ENCODE data around the gene WDR18. TPM values are rescaled to one million over a fixed set of nuclear protein-coding genes. Genes with fewer than 3 reads are reported as not detected.

The WDR18 gene
- total RNA-seq, 1 experiment from 2014 or later: 44.0 TPM

DNA sequence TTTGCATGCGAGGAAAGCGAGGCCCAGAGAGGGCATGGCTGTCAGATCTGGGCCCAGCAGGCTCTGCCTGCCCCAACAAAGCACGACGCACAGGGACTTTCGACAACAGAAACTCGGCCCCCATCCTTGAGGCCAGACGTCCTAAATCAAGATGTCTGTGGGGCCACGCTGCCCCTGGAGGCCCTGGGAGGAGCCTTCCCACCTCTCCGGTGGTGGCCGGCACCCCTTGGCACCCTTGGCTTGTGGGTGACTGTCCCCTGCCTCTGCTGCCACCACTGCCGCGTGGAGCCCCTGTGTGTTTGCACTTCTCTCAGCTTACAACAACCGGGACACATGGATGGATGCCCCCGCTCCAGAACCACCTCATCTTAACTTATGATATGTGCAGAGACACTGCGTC is 4.4 kb downstream of the WDR18 start:
- ChIA-PET CTCF (no interaction called here), POLR2A (no interaction called here)
- Histone ChIP-seq H3K9me3 (ENCODE audit: control insufficient read depth, insufficient read depth, low read depth, low read length) (no peaks in the 10 kb centered on the region), H3K27ac (ENCODE audit: low read length) (no peak overlapping the region), H3K27me3 (ENCODE audit: control insufficient read depth, insufficient read depth, low read length) (no peaks in the 10 kb centered on the region), H3K4me3 (ENCODE audit: low read depth in 2 of 2, low read length in 2 of 2) (no peak overlapping the region), H3K4me1 (ENCODE audit: control insufficient read depth, insufficient read depth, low read length) (peaks cover 4% of the 10 kb centered on the region), H3K36me3 (ENCODE audit: control insufficient read depth, insufficient read depth, low read length) (peaks cover 4% of the 10 kb centered on the region; the same call in 1 of the 2 replicates)
- in situ Hi-C loops (cut with HindIII; ENCODE audit: low pct_unique_long_range_greater_than_20kb, low sequenced_read_pairs) (no loop called here), intact Hi-C loops (cut with micrococcal nuclease; ENCODE audit: unreplicated experiment) (no loop called here)
- no TSS peak for BruUV-seq (replicated peaks)
- DNase-seq (ENCODE audit: low read depth, low spot score): no peak
- no peak for ATAC-seq
- TF ChIP-seq SIN3A (IDR thresholded peaks at IDR 0.05; ENCODE audit: borderline replicate concordance, insufficient read depth, low read depth, low read length): no peak
- TF ChIP-seq, protein P1, sequence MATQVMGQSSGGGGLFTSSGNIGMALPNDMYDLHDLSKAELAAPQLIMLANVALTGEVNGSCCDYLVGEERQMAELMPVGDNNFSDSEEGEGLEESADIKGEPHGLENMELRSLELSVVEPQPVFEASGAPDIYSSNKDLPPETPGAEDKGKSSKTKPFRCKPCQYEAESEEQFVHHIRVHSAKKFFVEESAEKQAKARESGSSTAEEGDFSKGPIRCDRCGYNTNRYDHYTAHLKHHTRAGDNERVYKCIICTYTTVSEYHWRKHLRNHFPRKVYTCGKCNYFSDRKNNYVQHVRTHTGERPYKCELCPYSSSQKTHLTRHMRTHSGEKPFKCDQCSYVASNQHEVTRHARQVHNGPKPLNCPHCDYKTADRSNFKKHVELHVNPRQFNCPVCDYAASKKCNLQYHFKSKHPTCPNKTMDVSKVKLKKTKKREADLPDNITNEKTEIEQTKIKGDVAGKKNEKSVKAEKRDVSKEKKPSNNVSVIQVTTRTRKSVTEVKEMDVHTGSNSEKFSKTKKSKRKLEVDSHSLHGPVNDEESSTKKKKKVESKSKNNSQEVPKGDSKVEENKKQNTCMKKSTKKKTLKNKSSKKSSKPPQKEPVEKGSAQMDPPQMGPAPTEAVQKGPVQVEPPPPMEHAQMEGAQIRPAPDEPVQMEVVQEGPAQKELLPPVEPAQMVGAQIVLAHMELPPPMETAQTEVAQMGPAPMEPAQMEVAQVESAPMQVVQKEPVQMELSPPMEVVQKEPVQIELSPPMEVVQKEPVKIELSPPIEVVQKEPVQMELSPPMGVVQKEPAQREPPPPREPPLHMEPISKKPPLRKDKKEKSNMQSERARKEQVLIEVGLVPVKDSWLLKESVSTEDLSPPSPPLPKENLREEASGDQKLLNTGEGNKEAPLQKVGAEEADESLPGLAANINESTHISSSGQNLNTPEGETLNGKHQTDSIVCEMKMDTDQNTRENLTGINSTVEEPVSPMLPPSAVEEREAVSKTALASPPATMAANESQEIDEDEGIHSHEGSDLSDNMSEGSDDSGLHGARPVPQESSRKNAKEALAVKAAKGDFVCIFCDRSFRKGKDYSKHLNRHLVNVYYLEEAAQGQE (IDR thresholded peaks at IDR 0.05; ENCODE audit: insufficient read depth in 1 of 2, low read depth in 2 of 2, low read length in 1 of 2): no peak
- TF ChIP-seq TCF7L2 (IDR thresholded peaks at IDR 0.05; ENCODE audit: low read depth, low read length): no peak
- TF ChIP-seq, protein P2, sequence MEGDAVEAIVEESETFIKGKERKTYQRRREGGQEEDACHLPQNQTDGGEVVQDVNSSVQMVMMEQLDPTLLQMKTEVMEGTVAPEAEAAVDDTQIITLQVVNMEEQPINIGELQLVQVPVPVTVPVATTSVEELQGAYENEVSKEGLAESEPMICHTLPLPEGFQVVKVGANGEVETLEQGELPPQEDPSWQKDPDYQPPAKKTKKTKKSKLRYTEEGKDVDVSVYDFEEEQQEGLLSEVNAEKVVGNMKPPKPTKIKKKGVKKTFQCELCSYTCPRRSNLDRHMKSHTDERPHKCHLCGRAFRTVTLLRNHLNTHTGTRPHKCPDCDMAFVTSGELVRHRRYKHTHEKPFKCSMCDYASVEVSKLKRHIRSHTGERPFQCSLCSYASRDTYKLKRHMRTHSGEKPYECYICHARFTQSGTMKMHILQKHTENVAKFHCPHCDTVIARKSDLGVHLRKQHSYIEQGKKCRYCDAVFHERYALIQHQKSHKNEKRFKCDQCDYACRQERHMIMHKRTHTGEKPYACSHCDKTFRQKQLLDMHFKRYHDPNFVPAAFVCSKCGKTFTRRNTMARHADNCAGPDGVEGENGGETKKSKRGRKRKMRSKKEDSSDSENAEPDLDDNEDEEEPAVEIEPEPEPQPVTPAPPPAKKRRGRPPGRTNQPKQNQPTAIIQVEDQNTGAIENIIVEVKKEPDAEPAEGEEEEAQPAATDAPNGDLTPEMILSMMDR (IDR thresholded peaks at IDR 0.05): no peak
- TF ChIP-seq POLR2AphosphoS5 (IDR thresholded peaks at IDR 0.05; ENCODE audit: low read depth, low read length): no peak

DNA sequence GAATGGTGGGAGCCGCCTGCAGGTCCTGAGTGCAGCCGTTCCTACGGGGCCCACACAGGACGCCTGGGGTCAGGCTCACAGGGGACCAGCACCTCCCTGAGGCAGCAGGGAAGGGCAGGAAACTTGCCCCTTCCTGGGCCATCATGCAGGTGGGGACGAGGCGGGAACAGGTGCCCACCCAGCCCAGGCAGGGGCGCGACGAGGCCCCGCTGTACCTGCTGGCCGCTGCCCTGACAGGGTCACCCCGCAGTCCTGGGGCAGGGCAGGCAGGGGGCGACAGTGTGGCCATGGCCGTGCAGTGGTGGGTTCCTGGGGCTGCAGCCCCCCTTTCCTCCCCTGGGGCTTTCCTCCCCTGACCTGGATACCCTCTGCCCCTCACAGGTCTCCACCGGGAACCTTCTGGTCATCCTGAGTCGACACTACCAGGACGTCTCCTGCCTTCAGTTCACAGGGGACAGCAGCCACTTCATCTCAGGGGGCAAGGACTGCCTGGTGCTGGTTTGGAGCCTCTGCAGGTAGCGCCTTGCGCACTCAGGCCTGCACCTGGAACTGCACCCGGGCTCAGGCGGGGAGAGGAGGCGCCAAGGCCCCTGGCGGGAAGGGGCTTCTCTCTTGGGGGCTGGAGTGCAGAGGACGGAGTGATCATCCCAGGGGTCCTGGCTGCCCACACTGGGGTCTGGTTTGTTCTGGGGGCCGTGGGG is 5.4 kb downstream of the WDR18 start:
- Histone ChIP-seq H3K4me3 (ENCODE audit: low read depth in 2 of 2, low read length in 2 of 2) (no peak overlapping the region), H3K9me3 (ENCODE audit: control insufficient read depth, insufficient read depth, low read depth, low read length) (no peaks in the 10 kb centered on the region), H3K36me3 (ENCODE audit: control insufficient read depth, insufficient read depth, low read length) (peaks cover under 1% of the 10 kb centered on the region; the same call in 1 of the 2 replicates), H3K27me3 (ENCODE audit: control insufficient read depth, insufficient read depth, low read length) (no peaks in the 10 kb centered on the region), H3K4me1 (ENCODE audit: control insufficient read depth, insufficient read depth, low read length) (no peaks in the 10 kb centered on the region; the same call in 1 of the 2 replicates), H3K27ac (ENCODE audit: low read length) (no peak overlapping the region)
- TF ChIP-seq, protein P2 (IDR thresholded peaks at IDR 0.05): no peak; the same call in 1 of the 2 replicates
- TF ChIP-seq TCF7L2 (IDR thresholded peaks at IDR 0.05; ENCODE audit: low read depth, low read length) (no peak), POLR2AphosphoS5 (IDR thresholded peaks at IDR 0.05; ENCODE audit: low read depth, low read length) (no peak), SIN3A (IDR thresholded peaks at IDR 0.05; ENCODE audit: borderline replicate concordance, insufficient read depth, low read depth, low read length) (no peak)
- in situ Hi-C loops (cut with HindIII; ENCODE audit: low pct_unique_long_range_greater_than_20kb, low sequenced_read_pairs) (no loop called here), intact Hi-C loops (cut with micrococcal nuclease; ENCODE audit: unreplicated experiment) (no loop called here)
- BruUV-seq (replicated peaks): no TSS peak
- ATAC-seq (no peak), DNase-seq (ENCODE audit: low read depth, low spot score) (no peak)
- ChIA-PET POLR2A (no interaction called here), CTCF (interaction anchor here (0.5 kb wide), 1 partner anchor 100 kb away, joined by 3 read pairs; no protein-coding TSS in a partner anchor)
